Mammary epithelial cell (primary cell): ENCODE data around the gene F12.

Source experiments
- CTCF ChIP-seq, 2 donors: IDR thresholded peaks in 1 of 2; conservative IDR thresholded peaks in 1 of 2; 2 replicates each; pipeline ENCODE4 v1.5.1; 2011 to 2012; ENCODE audit warnings: inconsistent platforms in 2 of 2, low read length in 2 of 2, mild to moderate bottlenecking in 2 of 2, control low read depth in 1 of 2, low read depth in 1 of 2; ENCODE audit not compliant: insufficient read depth in 1 of 2; ENCODE audit errors: extremely low read depth in 1 of 2
- EZH2 ChIP-seq: IDR thresholded peaks from 2 replicates; pipeline ENCODE4 v1.6.1; 2012; ENCODE audit warnings: low read length, inconsistent platforms, borderline replicate concordance

- no peak for TF ChIP-seq CTCF (conservative IDR thresholded peaks at IDR 0.05 in 1 of 2, IDR thresholded peaks at IDR 0.05 in 1 of 2; ENCODE audit: extremely low read depth in 1 of 2, insufficient read depth in 1 of 2, low read depth in 1 of 2, low read length in 2 of 2)
- TF ChIP-seq EZH2, result no peak
Observed at GRCh38 chr5:177429248-177430040, 20.1 kb upstream of the F12 start.
